Kidney tubule cell (primary cell): ENCODE measurements around the gene MMADHC.
A peak's percentile ranks its signal among the peaks of the same experiment; 100 is the strongest.

Source experiments
- DNase-seq: peaks from one replicate; pipeline ENCODE4 v3.0.0-alpha.2; 2018; ENCODE audit warnings: low spot score

Gene MMADHC

DNA sequence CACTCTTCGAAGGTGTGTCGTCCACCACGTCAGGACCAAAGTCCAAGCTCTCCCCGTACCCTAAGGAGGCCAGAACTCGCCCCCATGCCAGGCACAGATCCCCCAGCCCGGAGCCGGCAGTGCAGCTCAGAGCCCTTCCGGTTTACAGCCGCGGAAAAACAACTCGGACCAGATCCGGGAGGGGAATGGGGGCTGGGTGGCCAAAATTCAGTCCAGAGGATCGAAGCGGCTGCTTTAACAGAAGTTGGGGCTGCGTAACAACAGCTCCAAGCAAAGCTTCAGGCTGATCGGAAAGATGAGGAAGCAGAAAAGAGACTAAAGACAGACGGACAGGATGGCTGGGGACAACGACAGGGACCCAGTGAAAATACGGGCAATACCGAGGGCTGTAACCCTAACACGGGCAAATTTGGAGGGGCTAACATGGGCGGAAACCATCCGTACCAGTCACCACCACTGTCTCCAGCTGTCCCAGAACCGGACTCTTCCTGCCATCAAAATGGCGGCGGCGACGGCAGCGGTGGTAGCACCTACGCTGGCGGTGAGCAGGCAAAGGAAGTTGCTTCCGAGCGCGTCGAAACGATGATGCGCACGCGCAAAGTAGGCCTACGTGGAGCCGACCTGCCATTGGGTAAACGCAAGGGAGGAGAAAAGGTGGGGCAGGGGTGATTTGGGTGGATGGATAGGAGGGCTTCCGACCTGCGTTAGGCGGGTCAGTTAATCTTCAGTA, at the start of gene MMADHC:
MMADHC (minus strand) TSS at position 556 of the 730 bp plus-strand sequence. CDS start 678 bp downstream, outside the sequence.
- DNase-seq: peak; percentile 97

DNA sequence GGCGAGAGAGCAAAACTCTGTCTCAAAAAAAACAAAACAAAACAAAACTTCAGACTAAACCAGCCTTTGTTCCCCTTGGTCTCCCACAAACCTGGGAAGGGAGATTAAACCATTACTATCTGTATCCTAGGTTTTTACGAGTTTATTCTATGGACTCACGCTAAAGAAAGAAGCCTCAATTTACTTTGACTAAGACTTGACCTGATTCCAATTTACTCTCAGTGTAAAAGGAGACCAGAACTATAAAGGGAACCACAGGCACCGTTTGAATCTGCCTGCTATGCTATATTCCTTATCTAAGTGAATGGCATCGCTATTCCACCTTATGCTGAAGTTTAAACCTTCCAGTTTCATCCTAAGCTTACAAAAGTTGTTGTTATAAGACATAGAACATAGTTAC, 46.5 kb upstream of the MMADHC start:
- DNase-seq: no peak

DNA sequence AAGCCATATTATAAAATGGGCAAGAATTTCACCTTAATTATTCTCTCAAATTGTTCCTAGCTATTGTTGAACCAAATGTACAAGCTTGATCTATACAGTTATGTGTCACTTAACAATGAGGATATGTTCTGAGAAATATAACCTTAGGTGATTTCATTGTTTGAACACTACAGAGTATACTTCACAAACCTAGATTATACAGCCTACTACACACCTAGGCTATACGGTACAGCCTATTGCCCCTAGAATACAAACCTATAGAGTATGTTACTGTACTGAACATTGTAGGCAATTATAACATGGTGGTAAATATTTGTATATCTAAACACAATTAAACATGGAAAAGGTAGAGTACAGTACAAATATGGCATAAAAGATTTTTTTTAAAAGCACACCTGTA, 42.9 kb upstream of the MMADHC start:
- DNase-seq: no peak

DNA sequence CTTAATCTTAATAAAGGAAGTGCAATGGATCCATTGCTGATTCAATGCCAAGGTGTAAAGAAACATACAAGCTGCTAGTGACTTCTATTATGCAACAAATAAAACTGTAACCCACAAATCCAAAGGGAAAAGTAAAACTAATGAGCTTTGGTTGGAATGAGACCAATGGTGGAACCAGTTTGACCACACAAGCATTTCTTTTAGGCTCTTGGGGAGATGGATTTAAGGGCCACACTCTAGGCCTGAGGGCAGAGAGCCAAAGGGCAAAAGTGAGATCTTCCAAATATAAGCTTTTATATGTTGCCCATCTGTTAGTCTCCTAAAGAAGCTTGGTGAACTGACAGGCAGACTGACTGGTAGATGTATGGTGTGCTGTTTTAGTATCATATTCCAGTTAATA, 41.5 kb upstream of the MMADHC start:
- no peak for DNase-seq

DNA sequence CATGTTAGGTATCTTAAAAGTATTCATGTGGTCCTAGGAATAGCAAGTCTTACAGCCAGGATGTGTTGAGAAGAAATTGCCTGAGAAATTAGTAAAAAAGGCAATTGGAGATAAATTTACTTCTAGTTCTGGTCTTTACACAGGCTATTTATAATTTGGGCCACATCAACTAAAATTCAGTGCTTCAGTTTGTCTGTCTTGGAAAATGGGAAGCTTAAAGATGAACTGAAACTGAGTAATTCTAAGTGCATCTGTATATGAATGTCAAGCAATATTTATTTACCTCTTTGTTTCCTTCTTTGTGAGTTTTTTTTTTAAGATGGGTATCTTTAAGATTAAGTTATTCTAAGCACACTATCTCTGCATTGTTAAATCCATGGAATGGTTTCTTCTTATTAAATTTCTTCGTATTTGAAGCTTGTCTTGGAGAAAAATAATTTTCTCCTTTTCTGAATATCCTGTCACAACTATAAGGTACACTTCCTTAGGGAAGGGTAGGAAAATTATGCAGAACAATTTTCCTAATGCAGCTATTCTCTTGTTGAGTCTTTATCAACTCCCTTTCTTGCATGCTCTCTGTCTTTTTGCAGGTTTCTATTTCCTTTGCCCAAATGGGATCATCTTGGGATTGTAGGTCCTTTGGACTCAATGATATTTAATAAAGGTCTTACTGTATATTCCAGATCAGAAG, 39.7 kb upstream of the MMADHC start:
- DNase-seq: no peak

DNA sequence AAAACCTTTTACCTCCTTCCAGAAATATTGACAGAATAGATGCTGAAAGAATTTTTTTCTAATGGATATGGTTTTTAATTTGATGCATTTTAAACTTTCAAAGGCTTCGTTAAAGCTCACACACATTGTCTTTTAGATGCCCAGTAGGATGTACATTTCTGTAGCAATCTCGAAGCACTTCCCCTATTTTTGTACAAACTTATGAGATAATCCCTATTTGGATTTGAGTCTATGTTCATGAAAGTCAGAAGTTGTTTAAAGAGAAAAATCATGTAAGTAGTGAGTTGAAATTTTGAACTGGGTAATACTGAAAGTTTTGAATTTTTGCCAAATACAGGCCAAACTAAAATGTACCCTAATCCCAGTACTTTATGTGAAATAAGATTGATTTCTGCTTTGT, 38.1 kb upstream of the MMADHC start:
- DNase-seq: no peak

DNA sequence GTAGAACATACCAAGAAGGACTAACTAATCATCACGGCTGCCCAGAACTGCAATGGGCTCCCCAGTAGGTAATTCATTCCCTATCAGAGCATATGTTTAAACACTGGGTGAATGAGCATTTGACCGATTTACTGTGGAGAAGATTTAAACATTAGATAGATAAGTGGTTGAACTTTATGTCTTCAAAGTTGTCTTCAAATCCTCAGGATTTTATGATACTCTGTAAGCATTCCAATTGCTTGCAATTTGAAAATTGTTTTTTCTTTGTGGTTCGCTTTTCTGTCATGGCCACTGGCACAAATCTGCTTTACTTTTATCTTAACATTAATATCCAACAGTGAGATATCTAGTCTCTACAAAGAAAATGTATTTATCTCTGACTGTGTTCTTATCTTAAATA, 37.7 kb upstream of the MMADHC start:
- no peak for DNase-seq

DNA sequence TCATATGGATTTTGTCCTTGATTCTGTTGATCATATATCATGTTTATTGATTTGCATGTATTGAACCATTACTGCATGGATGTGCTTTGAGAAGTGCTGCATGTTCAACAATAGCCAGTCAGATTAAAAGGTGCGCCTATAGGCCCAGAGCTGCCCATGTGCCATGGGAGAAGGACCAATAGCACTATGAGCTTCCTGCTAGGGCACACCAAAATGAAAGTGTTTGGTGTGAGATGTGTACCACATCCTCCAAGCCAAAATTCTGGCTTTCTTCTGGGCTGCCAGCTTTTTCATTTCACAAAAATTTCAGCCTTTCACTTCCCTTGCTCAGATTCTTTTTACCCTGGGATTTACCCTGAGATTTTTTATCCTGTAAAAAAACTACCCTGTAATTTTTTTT, 34.8 kb upstream of the MMADHC start:
- DNase-seq: no peak

DNA sequence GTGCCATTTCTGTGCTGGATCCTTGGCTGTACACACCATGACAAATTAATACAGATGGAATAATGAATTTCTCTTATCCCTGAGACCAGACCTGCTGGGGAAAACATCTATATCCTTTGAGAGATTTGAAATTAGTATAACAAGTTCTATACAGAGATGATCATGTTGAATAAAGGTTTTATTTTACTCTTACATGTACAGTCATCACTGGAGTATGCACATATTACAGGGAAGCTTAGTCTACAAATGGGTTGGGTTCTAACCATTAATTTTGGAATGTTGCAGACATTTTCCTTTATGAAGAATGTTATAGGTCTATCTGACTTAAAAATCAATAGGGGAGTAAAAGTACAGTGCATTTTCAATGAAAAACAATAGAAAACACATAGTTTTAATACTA, 29.9 kb upstream of the MMADHC start:
- DNase-seq: peak; percentile 19

DNA sequence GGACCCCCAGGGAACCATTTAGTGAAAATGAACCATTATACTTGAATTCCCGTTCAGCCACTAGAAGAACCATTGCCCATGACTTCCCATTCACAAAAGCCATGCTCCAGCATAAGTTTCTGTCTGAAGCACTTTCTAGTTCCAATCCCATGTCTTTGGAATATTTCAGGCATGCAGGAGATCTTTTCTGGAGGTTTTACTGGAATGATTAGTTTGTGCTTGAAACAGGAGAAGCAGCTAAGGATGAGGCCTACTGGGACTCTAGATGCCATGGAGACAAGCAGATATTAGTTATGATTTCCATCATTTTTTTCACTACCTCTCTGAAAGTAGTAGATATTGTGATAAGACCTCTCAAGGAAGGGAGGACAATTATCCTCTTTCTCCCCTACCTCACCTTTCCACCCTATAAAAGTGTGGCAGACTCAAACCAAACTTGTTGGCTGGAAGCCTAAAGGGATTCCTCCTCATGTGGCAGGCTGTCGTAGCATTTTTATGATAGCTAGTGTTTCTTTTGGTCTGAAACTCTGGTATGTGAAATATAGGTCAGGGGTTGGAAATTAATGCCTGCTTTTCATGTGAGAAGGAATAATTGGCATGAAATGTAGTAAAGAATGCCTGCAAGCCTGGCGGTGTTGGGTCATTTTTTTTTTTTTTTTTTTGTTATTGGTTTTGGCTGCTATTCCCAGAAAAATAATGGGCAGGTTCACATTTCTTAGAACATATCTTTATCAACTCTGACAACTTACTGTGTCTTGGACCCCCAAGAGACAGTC, 29.3 kb upstream of the MMADHC start:
- DNase-seq: no peak

DNA sequence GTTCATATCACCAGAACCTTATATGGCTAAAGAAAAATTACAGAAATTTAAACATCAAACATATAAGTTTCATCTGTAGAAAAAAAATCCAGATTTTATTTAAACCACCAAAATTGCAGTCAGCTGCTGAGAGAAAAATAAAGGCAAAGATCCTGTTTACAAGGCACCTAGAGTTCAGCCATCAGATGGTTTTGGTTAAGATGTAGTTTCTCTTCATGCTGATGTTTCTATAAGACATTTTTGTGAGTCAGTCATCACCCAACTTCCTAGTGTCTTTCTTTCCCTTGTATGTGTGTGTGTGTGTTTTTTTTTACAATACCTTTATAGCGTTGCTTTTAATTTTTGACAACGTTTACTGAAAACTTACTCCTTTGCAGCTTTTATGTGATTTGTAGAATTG, 26.1 kb upstream of the MMADHC start:
- DNase-seq: no peak

DNA sequence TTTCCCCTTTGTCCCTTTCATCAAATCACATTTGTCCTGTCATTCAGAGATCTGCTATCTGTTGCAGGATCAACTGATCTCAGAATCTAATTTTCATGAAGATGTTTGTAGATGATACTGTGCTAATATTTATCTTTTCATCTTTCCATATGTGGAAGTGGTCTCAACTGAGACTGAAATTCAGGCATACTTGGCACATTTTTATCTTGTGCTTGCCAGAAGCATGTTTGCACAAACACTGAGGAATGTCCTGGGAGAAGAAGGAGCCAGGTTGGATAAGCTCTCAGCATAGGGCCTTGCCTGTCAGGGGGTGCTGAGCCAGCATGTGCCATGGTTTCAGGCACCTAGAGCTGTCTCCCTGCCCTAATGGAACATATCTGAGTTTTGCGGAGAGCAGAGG, 24.5 kb upstream of the MMADHC start:
- DNase-seq: no peak

DNA sequence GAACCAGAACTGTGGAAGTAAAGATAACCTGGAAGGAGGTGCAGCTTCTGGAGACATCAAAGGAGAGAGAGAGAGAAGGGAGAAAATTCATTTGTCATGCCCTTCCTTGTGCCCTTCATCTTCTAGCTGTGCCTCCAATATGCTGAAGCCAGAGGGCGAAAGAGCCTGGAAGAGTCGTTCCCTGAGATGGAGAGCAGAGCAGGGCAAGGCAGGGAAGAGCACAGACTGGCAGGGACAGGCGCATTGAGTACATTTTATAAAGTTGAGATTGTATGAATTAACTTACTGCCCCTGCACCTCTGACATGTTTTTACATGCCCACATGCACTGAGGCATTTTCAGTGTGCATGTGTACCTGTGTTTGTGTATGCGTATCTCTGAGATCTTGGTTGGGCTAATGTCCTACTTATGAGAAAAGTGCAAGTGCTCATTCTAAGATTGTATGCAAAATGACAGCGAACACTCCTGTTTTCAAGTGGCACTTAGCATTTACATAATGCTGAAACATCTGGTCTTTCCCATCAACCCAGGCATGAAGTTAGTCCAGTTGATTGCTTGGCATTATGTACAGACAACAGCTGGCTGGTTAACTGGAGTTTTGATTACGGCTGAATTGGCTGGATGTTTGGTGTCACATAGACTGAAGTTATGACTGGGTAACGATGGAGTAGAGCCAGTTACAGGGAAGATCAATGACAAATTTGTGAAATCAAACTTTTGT, 23.7 kb upstream of the MMADHC start:
- DNase-seq: no peak

DNA sequence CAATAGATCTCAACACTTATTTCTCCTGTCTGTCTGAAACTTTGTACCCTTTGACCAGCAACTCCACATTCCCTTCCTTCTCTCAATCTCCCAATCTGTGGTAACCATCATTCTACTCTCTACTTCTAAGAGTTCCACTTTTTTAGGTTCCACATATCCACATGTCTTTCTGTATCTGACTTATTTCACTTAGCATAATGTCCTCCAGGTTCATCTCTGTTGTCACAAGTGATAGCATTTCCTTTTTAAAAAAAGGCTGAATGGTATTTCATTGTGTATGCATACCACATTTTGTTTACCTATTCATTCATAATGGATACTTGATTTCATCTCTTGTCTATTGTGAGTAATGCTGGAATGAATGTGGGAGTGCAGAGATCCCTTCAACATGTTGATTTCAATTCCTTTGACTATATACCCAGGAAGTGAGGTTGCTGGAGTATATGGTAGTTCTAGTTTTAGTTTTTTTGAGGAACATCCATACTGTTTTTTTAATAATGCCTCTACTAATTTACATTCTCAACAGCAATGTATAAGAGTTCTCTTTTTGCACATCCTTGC, 18.8 kb upstream of the MMADHC start:
- peak; percentile 42 for DNase-seq

DNA sequence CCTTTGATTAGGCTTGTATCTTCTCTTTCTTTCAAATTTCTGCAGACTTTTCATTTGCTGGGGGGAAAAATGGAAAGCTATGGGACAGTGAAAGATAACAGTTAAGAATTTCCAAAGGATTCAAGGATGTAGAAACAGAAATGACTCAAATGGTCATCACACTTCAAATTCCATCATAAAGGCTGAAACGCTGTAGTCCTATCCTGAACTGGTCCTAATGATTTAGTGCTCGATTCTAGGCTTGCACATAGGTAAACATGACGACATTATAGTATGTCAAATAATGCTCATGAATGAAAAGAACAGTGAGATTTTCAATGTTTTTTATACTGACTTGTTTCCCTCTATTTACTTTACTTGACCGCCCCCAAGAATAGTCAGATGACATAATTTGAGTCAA, 15.7 kb upstream of the MMADHC start:
- no peak for DNase-seq

DNA sequence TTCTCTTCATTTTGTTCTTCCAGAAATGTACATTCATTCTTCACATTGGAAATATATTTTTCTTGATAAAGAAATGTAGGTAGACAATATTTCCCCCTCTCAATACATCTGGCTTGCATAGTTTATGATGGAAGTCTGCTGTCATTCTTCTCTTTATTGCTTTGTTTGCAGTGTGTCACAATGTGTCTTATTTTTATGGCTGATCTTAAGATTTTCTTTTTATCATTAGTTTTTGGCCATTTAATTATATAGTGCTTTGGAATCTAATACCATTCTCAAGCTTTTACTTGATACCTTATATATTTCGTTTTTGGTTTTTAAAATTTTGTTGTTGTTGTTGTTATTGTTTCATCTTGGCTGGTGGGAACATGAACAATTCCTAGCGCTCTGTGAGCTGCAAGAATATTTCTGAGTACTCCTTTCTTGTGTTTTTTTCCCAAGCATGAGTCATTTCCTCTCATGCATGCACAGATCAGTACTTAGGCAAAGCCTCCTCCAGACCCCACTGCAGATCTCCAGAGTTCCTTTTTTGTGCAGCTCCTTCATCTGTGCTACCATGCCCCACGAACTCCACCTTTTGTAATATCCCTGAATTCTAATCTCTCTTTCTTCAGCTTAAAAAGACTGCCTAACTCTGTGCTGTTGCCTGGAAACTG, 13.7 kb upstream of the MMADHC start:
- peak; percentile 55 for DNase-seq

DNA sequence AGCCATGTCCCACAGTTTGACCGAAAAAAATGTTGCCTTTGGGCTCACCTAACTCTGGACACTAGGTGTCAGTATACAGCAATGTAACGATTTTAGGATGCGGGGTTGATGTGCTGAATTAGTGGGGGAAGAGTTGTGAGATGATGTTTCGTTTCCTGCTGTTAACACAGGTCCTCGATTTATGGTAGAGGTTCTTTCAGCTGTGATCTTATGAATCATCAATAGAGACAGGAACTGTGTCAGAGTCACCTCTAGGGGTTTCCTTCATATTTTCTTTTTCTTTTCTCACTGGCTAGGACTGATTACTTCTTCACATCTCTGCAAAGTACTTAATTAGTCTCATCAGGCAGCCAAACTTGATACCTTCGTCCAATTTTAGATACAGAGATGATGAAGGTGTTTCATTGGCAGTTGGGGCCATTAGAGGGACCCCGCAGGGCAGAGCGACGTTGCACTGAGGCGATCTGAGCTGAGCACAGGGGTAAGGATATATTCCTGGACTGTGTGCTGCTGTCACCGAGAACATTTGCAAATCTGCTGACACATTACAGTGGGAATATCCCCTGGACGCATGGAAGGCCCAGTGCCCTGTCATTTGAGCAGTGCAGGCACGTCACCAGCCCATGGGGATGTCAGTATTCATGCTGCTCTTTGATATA, 10.2 kb upstream of the MMADHC start:
- peak; percentile 94 for DNase-seq

DNA sequence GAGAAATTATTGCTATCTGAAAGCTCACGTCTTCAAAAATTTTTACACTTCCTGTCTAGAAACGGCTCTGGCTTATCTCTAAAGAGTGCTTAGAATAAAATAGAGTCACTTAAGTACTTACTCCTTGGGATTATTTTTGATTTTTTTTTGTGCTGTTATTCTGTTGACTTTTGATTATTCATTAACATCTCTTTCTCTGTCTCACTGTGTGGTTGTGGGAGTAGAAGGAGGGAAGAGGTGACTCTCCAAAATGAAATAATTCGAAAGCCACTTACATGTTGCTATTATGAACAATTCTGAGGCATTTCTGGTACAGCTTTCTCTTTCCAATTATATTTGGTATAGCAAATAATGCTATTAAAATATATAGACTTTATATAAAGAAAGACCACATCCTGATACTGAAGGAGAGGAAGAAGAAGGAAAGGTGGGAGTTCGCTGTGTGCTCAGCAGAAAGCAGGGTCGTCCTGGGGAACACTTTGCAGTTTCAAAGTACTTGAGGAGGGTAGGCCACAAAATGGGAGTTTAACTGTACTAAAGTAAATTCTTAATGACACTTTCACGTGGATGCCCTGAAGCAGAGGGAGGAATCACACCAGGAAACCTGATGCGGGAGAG, 9.6 kb upstream of the MMADHC start:
- no peak for DNase-seq

DNA sequence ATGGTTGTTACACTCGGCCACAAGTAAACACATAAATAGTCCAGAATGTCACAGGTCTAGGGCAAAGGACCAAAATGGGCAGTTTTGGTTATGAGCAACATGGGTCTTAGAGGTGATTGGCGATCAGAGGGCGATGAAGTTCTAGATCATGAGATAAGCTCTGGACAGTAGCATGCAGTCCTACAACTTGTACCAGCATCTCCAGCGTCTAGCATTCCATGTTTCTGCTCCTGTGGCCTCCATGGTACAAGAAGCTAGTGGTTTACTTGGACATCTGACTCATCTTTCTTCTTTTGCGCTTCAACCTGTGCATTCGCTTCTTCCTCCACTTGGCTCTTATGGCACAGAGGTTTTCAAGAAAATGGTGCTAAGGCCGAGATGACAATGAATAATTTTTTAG, 8.9 kb upstream of the MMADHC start:
- DNase-seq: no peak
